Hepatocyte (in vitro differentiated cells): Measurements from ENCODE around the gene ERC2. TPM values are rescaled to one million over a fixed set of nuclear protein-coding genes. Genes with fewer than 3 reads are reported as not detected.

Experiments
- DNase-seq: peaks from one replicate; pipeline ENCODE4 v3.0.0-alpha.2; 2016; ENCODE audit warnings: low spot score
- H2AFZ ChIP-seq: fragments of 200-600 bp; sonication (generic); 2 replicates; pipeline ENCODE4 v1.6.0; 2016; ENCODE audit warnings: antibody characterized with exemption, mild to moderate bottlenecking
- H3K27ac ChIP-seq: fragments of 200-600 bp; sonication (generic); 2 replicates; pipeline ENCODE4 v1.5.1; 2016; ENCODE audit warnings: mild to moderate bottlenecking
- H3K27me3 ChIP-seq: fragments of 200-600 bp; sonication (generic); 2 replicates; pipeline ENCODE4 v1.6.1; 2016
- H3K36me3 ChIP-seq: fragments of 200-600 bp; sonication (generic); replicated peaks from 2 replicates; pipeline ENCODE4 v1.5.1; 2016; ENCODE audit warnings: low read depth; ENCODE audit not compliant: insufficient read depth
- H3K4me1 ChIP-seq: fragments of 200-600 bp; sonication (generic); 2 replicates; pipeline ENCODE4 v1.5.1; 2016; ENCODE audit warnings: mild to moderate bottlenecking, moderate library complexity; ENCODE audit not compliant: insufficient read depth
- H3K4me2 ChIP-seq: fragments of 200-600 bp; sonication (generic); 2 replicates; pipeline ENCODE4 v1.6.0; 2016
- H3K4me3 ChIP-seq: fragments of 200-600 bp; sonication (generic); 2 replicates; pipeline ENCODE4 v1.5.1; 2016; ENCODE audit warnings: mild to moderate bottlenecking
- H3K79me2 ChIP-seq: fragments of 200-600 bp; sonication (generic); 2 replicates; pipeline ENCODE4 v1.6.0; 2017; ENCODE audit warnings: mild to moderate bottlenecking
- H3K9me2 ChIP-seq: fragments of 200-600 bp; sonication (generic); replicated peaks from 2 replicates; pipeline ENCODE4 v1.6.0; 2017; ENCODE audit warnings: mild to moderate bottlenecking; ENCODE audit not compliant: insufficient read depth
- H3K9me3 ChIP-seq: fragments of 200-600 bp; sonication (generic); 2 replicates; pipeline ENCODE4 v1.5.1; 2016; ENCODE audit warnings: low read depth, mild to moderate bottlenecking
- H4K20me1 ChIP-seq: fragments of 200-600 bp; sonication (generic); 2 replicates; pipeline ENCODE4 v1.6.0; 2016; ENCODE audit warnings: mild to moderate bottlenecking; ENCODE audit not compliant: insufficient read depth, poor library complexity, severe bottlenecking
- CTCF ChIP-seq: fragments of 200-600 bp; sonication (generic); IDR thresholded peaks from 2 replicates; pipeline ENCODE4 v1.5.1; 2016; ENCODE audit warnings: antibody characterized with exemption, mild to moderate bottlenecking; ENCODE audit not compliant: poor library complexity
- EZH2 ChIP-seq: fragments of 200-600 bp; sonication (generic); IDR thresholded peaks from 2 replicates; pipeline ENCODE4 v1.6.1; 2016; ENCODE audit warnings: antibody characterized with exemption, mild to moderate bottlenecking, borderline replicate concordance
- EZH2phosphoT487 ChIP-seq: fragments of 200-600 bp; sonication (generic); IDR thresholded peaks from one replicate; pipeline ENCODE4 v1.6.1; 2018; ENCODE audit warnings: antibody characterized with exemption, mild to moderate bottlenecking, low read depth, moderate library complexity; ENCODE audit not compliant: unreplicated experiment, severe bottlenecking
- WGBS: methylation state at CpG from one replicate; pipeline ENCODE4 v1.1.6; 2016; ENCODE audit warnings: low lambda C conversion rate; ENCODE audit errors: missing lambda C conversion rate; 5-methylcytosine and 5-hydroxymethylcytosine counted together
- polyA plus RNA-seq: library from polyadenylated mRNA; unstranded; fragments of >200 nt; fragmentation: Nextera tagmentation; extraction: Ambion mirVana; gene quantifications from 2 replicates; pipeline ENCODE4 v1.2.1, GENCODE V29; 2016
- total RNA-seq: library from RNA; depleted of rRNA; stranded (reverse); fragments of >200 nt; gene quantifications from 2 replicates; pipeline ENCODE4 v1.2.3, GENCODE V29; 2014

Gene ERC2
- total and polyA plus RNA-seq, 2 experiments from 2014 or later, result 1.2 to 5.3 TPM

- WGBS, result 95% methylated on average over 32 of the region's 32 CpGs
- H4K20me1 ChIP-seq, result peaks cover 4% of the 10 kb centered on the region
- no peaks in the 10 kb centered on the region for H3K4me1 ChIP-seq
- H3K27ac ChIP-seq, result no peak overlapping the region
- peak overlapping the region; percentile 18 for H3K4me2 ChIP-seq
- no peak for TF ChIP-seq EZH2phosphoT487
- TF ChIP-seq EZH2, result no peak
- no peak for TF ChIP-seq CTCF
- H3K4me3 ChIP-seq, result no peak overlapping the region
- peaks cover 40% of the 10 kb centered on the region for H3K79me2 ChIP-seq
- H3K9me2 ChIP-seq, result no peaks in the 10 kb centered on the region
- no peaks in the 10 kb centered on the region for H3K36me3 ChIP-seq
- DNase-seq, result no peak
- H3K9me3 ChIP-seq, result no peaks in the 10 kb centered on the region
- no peaks in the 10 kb centered on the region for H3K27me3 ChIP-seq
- no peak overlapping the region for H2AFZ ChIP-seq
Measured at GRCh38 chr3:55469957-55470526, 998.2 kb downstream of the ERC2 start.

- Histone ChIP-seq H2AFZ (no peak overlapping the region), H3K9me3 (no peaks in the 10 kb centered on the region), H3K4me3 (no peak overlapping the region), H3K4me1 (no peaks in the 10 kb centered on the region), H3K27me3 (no peaks in the 10 kb centered on the region), H3K79me2 (peaks cover 26% of the 10 kb centered on the region), H3K4me2 (peak overlapping the region; percentile 29), H3K27ac (peak overlapping the region; percentile 35), H4K20me1 (peaks cover 4% of the 10 kb centered on the region), H3K9me2 (no peaks in the 10 kb centered on the region), H3K36me3 (no peaks in the 10 kb centered on the region)
- DNase-seq, result no peak
- TF ChIP-seq EZH2, result no peak
- TF ChIP-seq EZH2phosphoT487, result no peak
- TF ChIP-seq CTCF, result no peak
- 83% methylated on average over 5 of the region's 5 CpGs for WGBS
Measured at GRCh38 chr3:55468251-55468650, 1000.0 kb downstream of the ERC2 start.

GRCh38 chr3:55467099-55467498 is 1001.2 kb downstream of the ERC2 start:
- Histone ChIP-seq H3K36me3 (no peaks in the 10 kb centered on the region), H3K9me2 (no peaks in the 10 kb centered on the region), H3K4me3 (no peak overlapping the region), H3K27me3 (no peaks in the 10 kb centered on the region), H3K4me1 (no peaks in the 10 kb centered on the region), H3K4me2 (peak overlapping the region; percentile 14), H3K27ac (peak overlapping the region; percentile 35), H3K79me2 (peaks cover 15% of the 10 kb centered on the region), H3K9me3 (no peaks in the 10 kb centered on the region), H2AFZ (no peak overlapping the region), H4K20me1 (peaks cover 4% of the 10 kb centered on the region)
- WGBS, result 79% methylated on average over 2 of the region's 2 CpGs
- TF ChIP-seq EZH2phosphoT487 (no peak), EZH2 (no peak), CTCF (no peak)
- DNase-seq, result no peak

GRCh38 chr3:55466526-55466925 is 1001.7 kb downstream of the ERC2 start:
- H3K9me3 ChIP-seq, result no peaks in the 10 kb centered on the region
- no peaks in the 10 kb centered on the region for H3K4me1 ChIP-seq
- H4K20me1 ChIP-seq, result peaks cover 4% of the 10 kb centered on the region
- H3K79me2 ChIP-seq, result peaks cover 9% of the 10 kb centered on the region
- H3K4me2 ChIP-seq, result peak overlapping the region; percentile 14
- TF ChIP-seq EZH2 (no peak), EZH2phosphoT487 (no peak)
- no peaks in the 10 kb centered on the region for H3K36me3 ChIP-seq
- no peak overlapping the region for H2AFZ ChIP-seq
- WGBS, result 81% methylated on average over 3 of the region's 3 CpGs
- H3K27ac ChIP-seq, result peak overlapping the region; percentile 35
- no peaks in the 10 kb centered on the region for H3K27me3 ChIP-seq
- no peak overlapping the region for H3K4me3 ChIP-seq
- no peak for DNase-seq
- H3K9me2 ChIP-seq, result no peaks in the 10 kb centered on the region
